HepG2 (cell line): ENCODE data around the gene PPP1R9B. TPM values are rescaled to one million over a fixed set of nuclear protein-coding genes. Genes with fewer than 3 reads are reported as not detected.
A peak's percentile ranks its signal among the peaks of the same experiment; 100 is the strongest.

Source experiments
- AKAP8 ChIP-seq: sonication (generic); formaldehyde crosslinking; IDR thresholded peaks from 2 replicates; pipeline ENCODE4 v1.5.1; 2020; ENCODE audit warnings: mild to moderate bottlenecking, missing genetic modification reagents
- ATF7-NPFF ChIP-seq: sonication (generic); formaldehyde crosslinking; IDR thresholded peaks from 2 replicates; pipeline ENCODE4 v1.8.1; 2023; ENCODE audit warnings: mild to moderate bottlenecking, low read depth, missing genetic modification reagents, moderate library complexity
- CHD2 ChIP-seq: IDR thresholded peaks from 2 replicates; pipeline ENCODE4 v1.6.1; 2011; ENCODE audit warnings: low read depth, low read length, improper control_type of control experiment
- EZH2 ChIP-seq: conservative IDR thresholded peaks from 2 replicates; pipeline ENCODE4 v1.6.1; 2012; ENCODE audit warnings: mild to moderate bottlenecking, low read depth, low read length, moderate library complexity
- GATAD1 ChIP-seq: IDR thresholded peaks from 2 replicates; pipeline ENCODE4 v1.6.1; 2016; ENCODE audit warnings: missing genetic modification reagents, missing compliant biosample characterization
- KIAA2018 ChIP-seq: sonication (generic); formaldehyde crosslinking; IDR thresholded peaks from 2 replicates; pipeline ENCODE4 v1.5.0; 2020; ENCODE audit warnings: mild to moderate bottlenecking, missing genetic modification reagents, borderline replicate concordance
- SALL2 ChIP-seq: sonication (generic); formaldehyde crosslinking; IDR thresholded peaks from 2 replicates; pipeline ENCODE4 v1.8.1; 2023; ENCODE audit warnings: mild to moderate bottlenecking, missing genetic modification reagents, inconsistent platforms
- SNAI1 ChIP-seq: sonication (generic); formaldehyde crosslinking; IDR thresholded peaks from 2 replicates; pipeline ENCODE4 v1.5.0; 2020; ENCODE audit warnings: mild to moderate bottlenecking, missing genetic modification reagents, borderline replicate concordance
- SNAPC5 ChIP-seq: sonication (generic); formaldehyde crosslinking; IDR thresholded peaks from 2 replicates; pipeline ENCODE4 v1.8.1; 2023; ENCODE audit warnings: mild to moderate bottlenecking, missing genetic modification reagents, borderline replicate concordance
- SNRNP70 ChIP-seq: fragments of 200-400 bp; formaldehyde crosslinking; IDR thresholded peaks from 2 replicates; pipeline ENCODE4 v1.6.1; 2017; ENCODE audit warnings: mild to moderate bottlenecking, low read depth, low read length, moderate library complexity
- ZFP36 ChIP-seq: fragments of 150-350 bp; IDR thresholded peaks from 2 replicates; pipeline ENCODE4 v1.6.1; 2018; ENCODE audit warnings: borderline replicate concordance, low read length, low read depth; ENCODE audit not compliant: partially characterized antibody
- ZNF781 ChIP-seq: sonication (generic); formaldehyde crosslinking; IDR thresholded peaks from 2 replicates; pipeline ENCODE4 v1.5.1; 2020; ENCODE audit warnings: borderline replicate concordance, mild to moderate bottlenecking, missing genetic modification reagents; ENCODE audit errors: not compliant biosample characterization
- ZSCAN31 ChIP-seq: sonication (generic); formaldehyde crosslinking; IDR thresholded peaks from 2 replicates; pipeline ENCODE4 v1.5.0; 2020; ENCODE audit warnings: low read depth, mild to moderate bottlenecking, missing genetic modification reagents
- polyA plus RNA-seq, 8 experiments: library from polyadenylated mRNA; depleted of rRNA in 3 of 8; stranded (reverse) in 7 of 8; unstranded in 1 of 8; fragments of >200 nt; fragmentation: Illumina TruSeq in 4 of 8; extraction: Trizol in 4 of 8; gene quantifications; 2 replicates each; pipeline versions ENCODE4 v1.2.1 to v1.2.3, GENCODE V29; 2011 to 2016; ENCODE audit warnings: low read depth in 4 of 8, missing spikeins in 1 of 8, mixed read lengths in 1 of 8; ENCODE audit not compliant: insufficient read depth in 1 of 8
- total RNA-seq, 5 experiments: library from RNA; depleted of rRNA; stranded (reverse); fragments of >200 nt; fragmentation: Illumina TruSeq; extraction: Trizol; gene quantifications; 2 replicates each; pipeline ENCODE4 v1.2.3, GENCODE V29; 2016; ENCODE audit warnings: low read depth in 1 of 5
- TF ChIP-seq, protein P1 (sequence below): sonication (generic); formaldehyde crosslinking; IDR thresholded peaks from 2 replicates; pipeline ENCODE4 v1.4.0; 2020; ENCODE audit warnings: missing genetic modification reagents

The PPP1R9B gene
- total and polyA plus RNA-seq, 2 of the 13 experiments (the other 11 are each of a cell fraction or from before 2014, with no cell fraction given) = 9.4 to 15.8 TPM

GRCh38 chr17:50101346-50102163, 48.9 kb downstream of the PPP1R9B start (continued):
- TF ChIP-seq SALL2 (CRISPR knock-in tag) = no peak
- TF ChIP-seq SNRNP70 = no peak
- TF ChIP-seq AKAP8 (CRISPR knock-in tag) = 0 out of 2 replicates have a peak, but pooled peaks have one; percentile 43
- no peak for TF ChIP-seq ZNF781 (CRISPR knock-in tag)
- no peak for TF ChIP-seq CHD2
- TF ChIP-seq GATAD1 = 0 out of 2 replicates have a peak, but pooled peaks have one; percentile 25
- TF ChIP-seq ATF7-NPFF = peak; percentile 75; the same call in 1 of the 2 replicates
- TF ChIP-seq ZFP36 = no peak
- TF ChIP-seq, protein P1, sequence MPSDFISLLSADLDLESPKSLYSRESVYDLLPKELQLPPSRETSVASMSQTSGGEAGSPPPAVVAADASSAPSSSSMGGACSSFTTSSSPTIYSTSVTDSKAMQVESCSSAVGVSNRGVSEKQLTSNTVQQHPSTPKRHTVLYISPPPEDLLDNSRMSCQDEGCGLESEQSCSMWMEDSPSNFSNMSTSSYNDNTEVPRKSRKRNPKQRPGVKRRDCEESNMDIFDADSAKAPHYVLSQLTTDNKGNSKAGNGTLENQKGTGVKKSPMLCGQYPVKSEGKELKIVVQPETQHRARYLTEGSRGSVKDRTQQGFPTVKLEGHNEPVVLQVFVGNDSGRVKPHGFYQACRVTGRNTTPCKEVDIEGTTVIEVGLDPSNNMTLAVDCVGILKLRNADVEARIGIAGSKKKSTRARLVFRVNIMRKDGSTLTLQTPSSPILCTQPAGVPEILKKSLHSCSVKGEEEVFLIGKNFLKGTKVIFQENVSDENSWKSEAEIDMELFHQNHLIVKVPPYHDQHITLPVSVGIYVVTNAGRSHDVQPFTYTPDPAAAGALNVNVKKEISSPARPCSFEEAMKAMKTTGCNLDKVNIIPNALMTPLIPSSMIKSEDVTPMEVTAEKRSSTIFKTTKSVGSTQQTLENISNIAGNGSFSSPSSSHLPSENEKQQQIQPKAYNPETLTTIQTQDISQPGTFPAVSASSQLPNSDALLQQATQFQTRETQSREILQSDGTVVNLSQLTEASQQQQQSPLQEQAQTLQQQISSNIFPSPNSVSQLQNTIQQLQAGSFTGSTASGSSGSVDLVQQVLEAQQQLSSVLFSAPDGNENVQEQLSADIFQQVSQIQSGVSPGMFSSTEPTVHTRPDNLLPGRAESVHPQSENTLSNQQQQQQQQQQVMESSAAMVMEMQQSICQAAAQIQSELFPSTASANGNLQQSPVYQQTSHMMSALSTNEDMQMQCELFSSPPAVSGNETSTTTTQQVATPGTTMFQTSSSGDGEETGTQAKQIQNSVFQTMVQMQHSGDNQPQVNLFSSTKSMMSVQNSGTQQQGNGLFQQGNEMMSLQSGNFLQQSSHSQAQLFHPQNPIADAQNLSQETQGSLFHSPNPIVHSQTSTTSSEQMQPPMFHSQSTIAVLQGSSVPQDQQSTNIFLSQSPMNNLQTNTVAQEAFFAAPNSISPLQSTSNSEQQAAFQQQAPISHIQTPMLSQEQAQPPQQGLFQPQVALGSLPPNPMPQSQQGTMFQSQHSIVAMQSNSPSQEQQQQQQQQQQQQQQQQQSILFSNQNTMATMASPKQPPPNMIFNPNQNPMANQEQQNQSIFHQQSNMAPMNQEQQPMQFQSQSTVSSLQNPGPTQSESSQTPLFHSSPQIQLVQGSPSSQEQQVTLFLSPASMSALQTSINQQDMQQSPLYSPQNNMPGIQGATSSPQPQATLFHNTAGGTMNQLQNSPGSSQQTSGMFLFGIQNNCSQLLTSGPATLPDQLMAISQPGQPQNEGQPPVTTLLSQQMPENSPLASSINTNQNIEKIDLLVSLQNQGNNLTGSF (CRISPR knock-in tag) = no peak
- TF ChIP-seq EZH2 = no peak
- TF ChIP-seq ZSCAN31 = peak; percentile 75
- TF ChIP-seq SNAPC5 (CRISPR knock-in tag) = no peak
- TF ChIP-seq KIAA2018 (CRISPR knock-in tag) = no peak
- TF ChIP-seq SNAI1 (CRISPR knock-in tag) = peak; percentile 56; the same call in 1 of the 2 replicates
